ENCODE results near the gene IL1RAP.

IL1RAP gene

GRCh38 chr3:190531406-190531805, 17.5 kb downstream of the IL1RAP start:
- peak; percentile 26 for DNase-seq (ENCODE audit: low read depth)
- TF ChIP-seq CTCF (IDR thresholded peaks at IDR 0.05; ENCODE audit: low read length, missing control alignments) = no peak
- H3K4me3 ChIP-seq (replicated peaks; ENCODE audit: low read depth, low read length) = no peak overlapping the region

GRCh38 chr3:190532731-190533203, 18.9 kb downstream of the IL1RAP start:
- TF ChIP-seq CTCF (IDR thresholded peaks at IDR 0.05; ENCODE audit: low read length, missing control alignments) = no peak

GRCh38 chr3:190533511-190534281, 19.8 kb downstream of the IL1RAP start:
- no peak for TF ChIP-seq CTCF (IDR thresholded peaks at IDR 0.05; ENCODE audit: low read length, missing control alignments)
- peak overlapping the region; percentile 17 for H3K4me3 ChIP-seq (replicated peaks; ENCODE audit: low read depth, low read length)
- peak; percentile 96 for DNase-seq (ENCODE audit: low read depth)

More at GRCh38 chr3:190532731-190533203, 18.9 kb downstream of the IL1RAP start:
- DNase-seq (ENCODE audit: low read depth) = no peak
- no peak overlapping the region for H3K4me3 ChIP-seq (replicated peaks; ENCODE audit: low read depth, low read length)

- no peak overlapping the region for H3K4me3 ChIP-seq (replicated peaks; ENCODE audit: low read depth, low read length)
- TF ChIP-seq CTCF (IDR thresholded peaks at IDR 0.05; ENCODE audit: low read length, missing control alignments) = no peak
- DNase-seq (ENCODE audit: low read depth) = no peak
Observed at GRCh38 chr3:190534386-190534785, 20.5 kb downstream of the IL1RAP start.

- H3K4me3 ChIP-seq (replicated peaks; ENCODE audit: low read depth, low read length) = no peak overlapping the region
- DNase-seq (ENCODE audit: low read depth) = peak; percentile 42
- TF ChIP-seq CTCF (IDR thresholded peaks at IDR 0.05; ENCODE audit: low read length, missing control alignments) = no peak
Observed at GRCh38 chr3:190534986-190535385, 21.1 kb downstream of the IL1RAP start.

GRCh38 chr3:190537146-190537545, 23.3 kb downstream of the IL1RAP start:
- TF ChIP-seq CTCF (IDR thresholded peaks at IDR 0.05; ENCODE audit: low read length, missing control alignments) = no peak
- DNase-seq (ENCODE audit: low read depth) = no peak

GRCh38 chr3:190538288-190538687, 24.4 kb downstream of the IL1RAP start:
- DNase-seq (ENCODE audit: low read depth) = no peak
- no peak for TF ChIP-seq CTCF (IDR thresholded peaks at IDR 0.05; ENCODE audit: low read length, missing control alignments)
- no peak overlapping the region for H3K4me3 ChIP-seq (replicated peaks; ENCODE audit: low read depth, low read length)

More at GRCh38 chr3:190537146-190537545, 23.3 kb downstream of the IL1RAP start:
- H3K4me3 ChIP-seq (replicated peaks; ENCODE audit: low read depth, low read length) = no peak overlapping the region

Measured in fibroblast of pulmonary artery (primary cell).